GM21447 (cell line): ENCODE measurements around the gene OR5B3.
"Not testable (repeated sequence)": the region's sequence is repeated elsewhere in the genome, so short reads cannot be mapped to it uniquely, and the experiment has no call there.

Source experiments
- ATAC-seq: cut with Tn5 transposase; IDR thresholded peaks from one replicate; pipeline ENCODE4 v1.9.1; 2021; ENCODE audit not compliant: unreplicated experiment

OR5B3 gene

GRCh38 chr11:58406774-58407173 is at the start of gene OR5B3:
Gene OR5B3, minus strand, starts transcription at chr11:58406874. Its CDS starts 3,465 bp downstream, at chr11:58403409.
- ATAC-seq: no peak

- no peak for ATAC-seq
Measured at GRCh38 chr11:58451585-58451984, 44.9 kb upstream of the OR5B3 start.

GRCh38 chr11:58446294-58446693 is 39.6 kb upstream of the OR5B3 start:
- ATAC-seq: no peak

GRCh38 chr11:58444300-58444699 is 37.6 kb upstream of the OR5B3 start:
- no peak for ATAC-seq

GRCh38 chr11:58442136-58442535 is 35.5 kb upstream of the OR5B3 start, which contains the start of gene OR5B12:
Gene OR5B12, minus strand, starts transcription at chr11:58442236. Its CDS starts 2,085 bp downstream, at chr11:58440151.
- no peak for ATAC-seq

GRCh38 chr11:58438486-58438885 is 31.8 kb upstream of the OR5B3 start:
- no peak for ATAC-seq

- no peak for ATAC-seq
Measured at GRCh38 chr11:58434217-58434616, 27.5 kb upstream of the OR5B3 start.

GRCh38 chr11:58433638-58434203 is 27.0 kb upstream of the OR5B3 start:
- peak; percentile 66 for ATAC-seq

- no peak for ATAC-seq
Measured at GRCh38 chr11:58429273-58429672, 22.6 kb upstream of the OR5B3 start.

GRCh38 chr11:58428021-58428420 is 21.3 kb upstream of the OR5B3 start, which contains the start of gene OR5B2:
Gene OR5B2, minus strand, starts transcription at chr11:58428121. Its CDS starts 4,860 bp downstream, at chr11:58423261.
- no peak for ATAC-seq

- ATAC-seq: not testable (repeated sequence)
Measured at GRCh38 chr11:58399622-58400021, 7.1 kb downstream of the OR5B3 start.

- no peak for ATAC-seq
Measured at GRCh38 chr11:58395581-58395980, 11.1 kb downstream of the OR5B3 start.

- no peak for ATAC-seq
Measured at GRCh38 chr11:58394195-58394594, 12.5 kb downstream of the OR5B3 start.

- ATAC-seq: no peak
Measured at GRCh38 chr11:58392746-58393145, 13.9 kb downstream of the OR5B3 start.

- ATAC-seq: no peak
Measured at GRCh38 chr11:58391879-58392278, 14.8 kb downstream of the OR5B3 start.

- no peak for ATAC-seq
Measured at GRCh38 chr11:58390551-58391063, 16.1 kb downstream of the OR5B3 start.

GRCh38 chr11:58358969-58359368 is 47.7 kb downstream of the OR5B3 start, which contains the start of gene OR5B17:
Gene OR5B17, minus strand, starts transcription at chr11:58359069. Its CDS starts 0 bp downstream, at chr11:58359069.
- no peak for ATAC-seq

GRCh38 chr11:58354727-58355126 is 51.9 kb downstream of the OR5B3 start:
- ATAC-seq: no peak
